GM12878 (cell line): ENCODE results near the gene CNTN3. TPM values are rescaled to one million over a fixed set of nuclear protein-coding genes. Genes with fewer than 3 reads are reported as not detected.

ENCODE experiments used
- ATAC-seq: fragments of 200-7000 bp; cut with Tn5 transposase; 3 replicates; pipeline ENCODE4 v1.9.1; 2020; ENCODE audit warnings: mild to moderate bottlenecking, moderate library complexity
- BruUV-seq: library from RNA; stranded (reverse); fragments of 400-500 nt; replicated peaks from 2 replicates; lab custom pipeline; 2021; lab: Mats Ljungman, UMichigan
- CTCF ChIA-PET: fragments of 300-600 bp; sonication (Branson Sonifier 250); formaldehyde crosslinking; extraction: SDS; loops from one replicate; lab custom pipeline; 2021; ENCODE audit warnings: inconsistent platforms; lab: Yijun Ruan, JAX
- POLR2A ChIA-PET: fragments of 350-600 bp; formaldehyde crosslinking; extraction: SDS; loops from one replicate; lab custom pipeline; 2021; ENCODE audit warnings: inconsistent platforms; lab: Charles Lee
- RAD21 ChIA-PET: fragments of 300-600 bp; sonication (Branson Sonifier 250); formaldehyde crosslinking; loops from one replicate; lab custom pipeline; 2023; ENCODE audit warnings: antibody characterized with exemption; ENCODE audit not compliant: unreplicated experiment; lab: Charles Lee
- SMC1A ChIA-PET: fragments of 300-600 bp; sonication (Branson Sonifier 250); formaldehyde crosslinking; loops from one replicate; lab custom pipeline; 2023; ENCODE audit not compliant: unreplicated experiment, uncharacterized antibody; lab: Charles Lee
- DNase-seq: peaks from one replicate; pipeline ENCODE4 v3.0.0-alpha.2; 2011; ENCODE audit warnings: low read depth, low spot score
- FAIRE-seq: peaks from 3 replicates; lab custom pipeline; 2011; peaks lifted over from hg19 to GRCh38; lab: Jason Lieb, UNC
- H2AFZ ChIP-seq: 2 replicates; pipeline ENCODE4 v1.6.0; 2011; ENCODE audit warnings: low read depth, low read length, control low read depth; ENCODE audit not compliant: control insufficient read depth
- H3K27ac ChIP-seq: 2 replicates; pipeline ENCODE4 v1.5.1; 2011; ENCODE audit warnings: control low read depth; ENCODE audit not compliant: control insufficient read depth, insufficient read depth
- H3K27me3 ChIP-seq, 2 experiments: replicated peaks in 1 of 2; 2 replicates each; pipeline versions ENCODE4 v1.6.0 to v1.6.1; 2011; ENCODE audit warnings: low read length in 1 of 2; ENCODE audit not compliant: control insufficient read depth in 2 of 2, insufficient read depth in 2 of 2
- H3K36me3 ChIP-seq, 2 experiments: 2 replicates each; pipeline ENCODE4 v1.5.1; 2011; ENCODE audit warnings: low read length in 1 of 2; ENCODE audit not compliant: control insufficient read depth in 2 of 2, insufficient read depth in 2 of 2
- H3K4me1 ChIP-seq: 2 replicates; pipeline ENCODE4 v1.6.1; 2011; ENCODE audit warnings: mild to moderate bottlenecking, low read length, moderate library complexity, mixed read lengths; ENCODE audit not compliant: control insufficient read depth, insufficient read depth
- H3K4me2 ChIP-seq: 2 replicates; pipeline ENCODE4 v1.6.0; 2011; ENCODE audit warnings: control low read depth; ENCODE audit not compliant: control insufficient read depth, insufficient read depth
- H3K4me3 ChIP-seq: fragments of 200-600 bp; sonication (generic); 2 replicates; pipeline ENCODE4 v1.5.1; 2016
- H3K79me2 ChIP-seq: 2 replicates; pipeline ENCODE4 v1.6.0; 2011; ENCODE audit warnings: low read length; ENCODE audit not compliant: control insufficient read depth, insufficient read depth
- H3K9ac ChIP-seq: 2 replicates; pipeline ENCODE4 v1.8.0; 2011; ENCODE audit warnings: low read length, control low read depth, mixed read lengths; ENCODE audit not compliant: control insufficient read depth, insufficient read depth
- H3K9me3 ChIP-seq: replicated peaks from 3 replicates; pipeline ENCODE4 v1.5.1; 2011; ENCODE audit warnings: mild to moderate bottlenecking, low read length; ENCODE audit not compliant: control insufficient read depth, insufficient read depth
- H4K20me1 ChIP-seq: 2 replicates; pipeline ENCODE4 v1.6.0; 2011; ENCODE audit not compliant: control insufficient read depth, insufficient read depth
- CBFB ChIP-seq: IDR thresholded peaks from 2 replicates; pipeline ENCODE4 v1.6.1; 2016; ENCODE audit warnings: antibody characterized with exemption, low read depth
- CTCF ChIP-seq, 3 experiments: IDR thresholded peaks in 2 of 3; conservative IDR thresholded peaks in 1 of 3; 2 replicates each; pipeline ENCODE4 v1.5.1; 2011; ENCODE audit warnings: low read depth in 3 of 3, low read length in 3 of 3, mild to moderate bottlenecking in 3 of 3, control low read depth in 2 of 3, moderate library complexity in 2 of 3, inconsistent platforms in 1 of 3, mixed read lengths in 1 of 3; ENCODE audit not compliant: control insufficient read depth in 2 of 3, insufficient read depth in 1 of 3; ENCODE audit errors: extremely low read depth in 1 of 3
- DPF2 ChIP-seq: fragments of 450-650 bp; IDR thresholded peaks from 2 replicates; pipeline ENCODE4 v1.6.1; 2017; ENCODE audit warnings: mild to moderate bottlenecking
- FOS ChIP-seq: IDR thresholded peaks from 3 replicates; pipeline ENCODE4 v1.6.1; 2011; ENCODE audit warnings: borderline replicate concordance; ENCODE audit not compliant: insufficient read length; ENCODE audit errors: extremely low read depth
- GABPA ChIP-seq: IDR thresholded peaks from 2 replicates; pipeline ENCODE4 v1.6.1; 2014; ENCODE audit warnings: antibody characterized with exemption, low read depth, mild to moderate bottlenecking, inconsistent platforms
- IKZF1 ChIP-seq: fragments of 450-650 bp; conservative IDR thresholded peaks from 2 replicates; pipeline ENCODE4 v1.6.1; 2017; ENCODE audit warnings: antibody characterized with exemption, mild to moderate bottlenecking
- KAT2A ChIP-seq: conservative IDR thresholded peaks from 2 replicates; pipeline ENCODE4 v1.6.1; 2011; ENCODE audit warnings: low read depth, low read length; ENCODE audit not compliant: control insufficient read depth
- MTA3 ChIP-seq: IDR thresholded peaks from 2 replicates; pipeline ENCODE4 v1.6.1; 2012; ENCODE audit warnings: low read length, inconsistent platforms, borderline replicate concordance
- MYC ChIP-seq: IDR thresholded peaks from 2 replicates; pipeline ENCODE4 v1.6.1; 2011; ENCODE audit warnings: mild to moderate bottlenecking, low read length, moderate library complexity, inconsistent platforms; ENCODE audit not compliant: insufficient read depth, insufficient replicate concordance, insufficient read length, severe bottlenecking
- POLR2A ChIP-seq: IDR thresholded peaks from 2 replicates; pipeline ENCODE4 v1.6.1; 2011; ENCODE audit warnings: low read depth, mild to moderate bottlenecking, low read length
- SKIL ChIP-seq: fragments of 450-650 bp; IDR thresholded peaks from 2 replicates; pipeline ENCODE4 v1.6.1; 2017; ENCODE audit warnings: mild to moderate bottlenecking, low read depth, inconsistent platforms; ENCODE audit not compliant: poor library complexity, severe bottlenecking
- SMAD1 ChIP-seq: fragments of 450-650 bp; IDR thresholded peaks from 2 replicates; pipeline ENCODE4 v1.6.1; 2018; ENCODE audit warnings: mild to moderate bottlenecking, low read depth; ENCODE audit not compliant: partially characterized antibody
- STAT3 ChIP-seq: IDR thresholded peaks from 2 replicates; pipeline ENCODE4 v1.6.1; 2011; ENCODE audit warnings: low read depth, low read length, improper control_type of control experiment
- TARDBP ChIP-seq: IDR thresholded peaks from 2 replicates; pipeline ENCODE4 v1.6.1; 2016; ENCODE audit warnings: borderline replicate concordance
- TBL1XR1 ChIP-seq: IDR thresholded peaks from 2 replicates; pipeline ENCODE4 v1.6.1; 2012; ENCODE audit warnings: low read depth, low read length, improper control_type of control experiment
- TCF7 ChIP-seq: IDR thresholded peaks from 2 replicates; pipeline ENCODE4 v1.6.1; 2014; ENCODE audit warnings: antibody characterized with exemption, borderline replicate concordance
- ZNF217 ChIP-seq: fragments of 450-650 bp; IDR thresholded peaks from 2 replicates; pipeline ENCODE4 v1.6.1; 2017; ENCODE audit warnings: antibody characterized with exemption, mild to moderate bottlenecking
- ZNF24 ChIP-seq: fragments of 450-650 bp; IDR thresholded peaks from 2 replicates; pipeline ENCODE4 v1.6.1; 2017; ENCODE audit warnings: antibody characterized with exemption, mild to moderate bottlenecking
- WGBS: methylation state at CpG from one replicate; pipeline ENCODE4 v1.1.6; 2016; ENCODE audit warnings: low lambda C conversion rate; ENCODE audit not compliant: insufficient replicate concordance, insufficient coverage; ENCODE audit errors: missing lambda C conversion rate; 5-methylcytosine and 5-hydroxymethylcytosine counted together
- in situ Hi-C: fragments of 300-500 bp; cut with MboI; formaldehyde crosslinking; loops from 9 replicates; pipeline ENCODE4 v1.14.3; 2018; ENCODE audit warnings: mixed read lengths
- intact Hi-C: fragments of 100-400 bp; cut with micrococcal nuclease; formaldehyde crosslinking; loops from one replicate; pipeline ENCODE4 v1.14.2; 2022; ENCODE audit not compliant: unreplicated experiment
- polyA plus RNA-seq, 11 experiments: library from polyadenylated mRNA; depleted of rRNA in 4 of 11; unstranded in 6 of 11; stranded (reverse) in 5 of 11; fragments of >200 nt; fragmentation: Nextera tagmentation in 4 of 11; fragmentation: Illumina TruSeq in 1 of 11; extraction: Ambion mirVana in 4 of 11; extraction: Trizol in 1 of 11; gene quantifications; 1 replicate in 1 of 11; 2 replicates in 10 of 11; pipeline versions ENCODE4 v1.2.1 to v1.2.3, GENCODE V29; 2011 to 2016; ENCODE audit warnings: inconsistent platforms in 2 of 11, missing spikeins in 2 of 11, low read depth in 1 of 11
- total RNA-seq, 4 experiments: library from RNA; depleted of rRNA in 3 of 4; stranded (reverse); fragments of >200 nt in 3 of 4; fragmentation: Illumina TruSeq in 1 of 4; extraction: Trizol in 1 of 4; gene quantifications; 2 replicates each; pipeline versions ENCODE4 v1.2.1 to v1.2.3, GENCODE V29; 2013 to 2021
- TF ChIP-seq, protein P1 (sequence below): fragments of 450-650 bp; IDR thresholded peaks from 2 replicates; pipeline ENCODE4 v1.6.1; 2017; ENCODE audit warnings: mild to moderate bottlenecking, moderate library complexity

CNTN3 gene
- total and polyA plus RNA-seq, 10 of the 15 experiments (the other 5 are each of a cell fraction or from before 2014, with no cell fraction given) = 0.14 TPM; not detected in 9

DNA sequence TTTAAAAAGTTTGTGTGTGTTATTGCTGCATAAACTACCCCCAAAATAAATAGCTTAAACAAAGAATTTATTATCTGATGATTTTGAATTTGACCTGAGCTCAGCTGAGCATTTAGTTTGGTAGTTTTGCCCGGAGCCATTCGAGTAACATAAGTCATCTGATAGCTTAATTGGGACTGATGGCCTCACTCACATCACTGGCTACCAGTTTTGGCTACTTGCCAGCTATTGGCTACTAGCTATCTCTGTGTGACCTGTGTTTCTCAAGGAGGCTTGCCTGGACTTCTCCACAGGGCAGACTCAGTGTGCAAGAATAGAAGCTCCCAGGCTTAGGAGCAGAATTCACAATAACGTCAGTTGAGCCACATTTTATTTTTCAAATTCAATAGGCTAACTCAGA lies 9.0 kb downstream of the CNTN3 start:
- Histone ChIP-seq H3K4me1 (no peaks in the 10 kb centered on the region), H3K9ac (no peak overlapping the region), H3K27ac (no peak overlapping the region), H4K20me1 (no peaks in the 10 kb centered on the region), H3K79me2 (no peaks in the 10 kb centered on the region), H3K36me3 (no peaks in the 10 kb centered on the region), H3K9me3 (no peaks in the 10 kb centered on the region), H3K4me3 (no peak overlapping the region), H3K4me2 (no peak overlapping the region), H3K27me3 (no peaks in the 10 kb centered on the region), H2AFZ (no peak overlapping the region)
- intact Hi-C loops (no loop called here), in situ Hi-C loops (no loop called here)
- RAD21 ChIA-PET = no interaction called here
- no peak for TF ChIP-seq SMAD1
- no peak for TF ChIP-seq TBL1XR1
- no peak for TF ChIP-seq MTA3
- TF ChIP-seq SKIL = no peak
- no peak for TF ChIP-seq ZNF24
- no peak for TF ChIP-seq IKZF1
- no peak for TF ChIP-seq CBFB
- no peak for TF ChIP-seq FOS
- no peak for TF ChIP-seq KAT2A
- no peak for TF ChIP-seq STAT3
- TF ChIP-seq TARDBP = no peak
- TF ChIP-seq, protein P1, sequence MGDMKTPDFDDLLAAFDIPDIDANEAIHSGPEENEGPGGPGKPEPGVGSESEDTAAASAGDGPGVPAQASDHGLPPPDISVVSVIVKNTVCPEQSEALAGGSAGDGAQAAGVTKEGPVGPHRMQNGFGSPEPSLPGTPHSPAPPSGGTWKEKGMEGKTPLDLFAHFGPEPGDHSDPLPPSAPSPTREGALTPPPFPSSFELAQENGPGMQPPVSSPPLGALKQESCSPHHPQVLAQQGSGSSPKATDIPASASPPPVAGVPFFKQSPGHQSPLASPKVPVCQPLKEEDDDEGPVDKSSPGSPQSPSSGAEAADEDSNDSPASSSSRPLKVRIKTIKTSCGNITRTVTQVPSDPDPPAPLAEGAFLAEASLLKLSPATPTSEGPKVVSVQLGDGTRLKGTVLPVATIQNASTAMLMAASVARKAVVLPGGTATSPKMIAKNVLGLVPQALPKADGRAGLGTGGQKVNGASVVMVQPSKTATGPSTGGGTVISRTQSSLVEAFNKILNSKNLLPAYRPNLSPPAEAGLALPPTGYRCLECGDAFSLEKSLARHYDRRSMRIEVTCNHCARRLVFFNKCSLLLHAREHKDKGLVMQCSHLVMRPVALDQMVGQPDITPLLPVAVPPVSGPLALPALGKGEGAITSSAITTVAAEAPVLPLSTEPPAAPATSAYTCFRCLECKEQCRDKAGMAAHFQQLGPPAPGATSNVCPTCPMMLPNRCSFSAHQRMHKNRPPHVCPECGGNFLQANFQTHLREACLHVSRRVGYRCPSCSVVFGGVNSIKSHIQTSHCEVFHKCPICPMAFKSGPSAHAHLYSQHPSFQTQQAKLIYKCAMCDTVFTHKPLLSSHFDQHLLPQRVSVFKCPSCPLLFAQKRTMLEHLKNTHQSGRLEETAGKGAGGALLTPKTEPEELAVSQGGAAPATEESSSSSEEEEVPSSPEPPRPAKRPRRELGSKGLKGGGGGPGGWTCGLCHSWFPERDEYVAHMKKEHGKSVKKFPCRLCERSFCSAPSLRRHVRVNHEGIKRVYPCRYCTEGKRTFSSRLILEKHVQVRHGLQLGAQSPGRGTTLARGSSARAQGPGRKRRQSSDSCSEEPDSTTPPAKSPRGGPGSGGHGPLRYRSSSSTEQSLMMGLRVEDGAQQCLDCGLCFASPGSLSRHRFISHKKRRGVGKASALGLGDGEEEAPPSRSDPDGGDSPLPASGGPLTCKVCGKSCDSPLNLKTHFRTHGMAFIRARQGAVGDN = no peak
- no peak for TF ChIP-seq TCF7
- no peak for TF ChIP-seq POLR2A
- no peak for TF ChIP-seq ZNF217
- no peak for TF ChIP-seq CTCF (IDR thresholded peaks at IDR 0.05 in 2 of 3, conservative IDR thresholded peaks at IDR 0.05 in 1 of 3; ENCODE audit: control insufficient read depth in 2 of 3, extremely low read depth in 1 of 3, insufficient read depth in 1 of 3, low read depth in 3 of 3, low read length in 3 of 3)
- no peak for TF ChIP-seq GABPA
- TF ChIP-seq DPF2 = no peak
- no peak for TF ChIP-seq MYC
- CTCF ChIA-PET = no interaction called here
- no TSS peak for BruUV-seq
- FAIRE-seq (no peak), ATAC-seq (no peak), DNase-seq (no peak)
- SMC1A ChIA-PET = interaction anchor here (1.4 kb wide), 1 partner anchor 12 kb away, joined by 3 read pairs; no protein-coding TSS in a partner anchor
- 0% methylated on average over 3 of the region's 3 CpGs for whole genome bisulfite sequencing
- POLR2A ChIA-PET = no interaction called here
